Esophagus mucosa (tissue), 1 donor: Measurements from ENCODE around the gene SLC22A13. TPM values are rescaled to one million over a fixed set of nuclear protein-coding genes. Genes with fewer than 3 reads are reported as not detected.

ENCODE experiments used
- total RNA-seq: library from RNA; stranded (reverse); gene quantifications from one replicate; pipeline ENCODE4 v1.2.4, GENCODE V29; 2023
- donor health status: DM: yes; HTN: yes; CAD: no.

The SLC22A13 gene
- total RNA-seq, 1 donor from 2014 or later: 0.64 TPM

Other genes starting within 250 kb of the SLC22A13 start
- gene PLCD1, start 236.2 kb upstream of the SLC22A13 start, total RNA-seq: 72.5 TPM
- gene DLEC1, start 226.6 kb upstream of the SLC22A13 start, total RNA-seq: 0.08 TPM
- gene ACAA1, start 128.7 kb upstream of the SLC22A13 start, total RNA-seq: 72.7 TPM
- gene MYD88, start 127.2 kb upstream of the SLC22A13 start, total RNA-seq: 41.5 TPM
- 39.6 TPM for gene OXSR1, start 100.3 kb upstream of the SLC22A13 start, total RNA-seq
- 0.24 TPM for gene SLC22A14, start 16.5 kb downstream of the SLC22A13 start, total RNA-seq
- gene XYLB, start 81.0 kb downstream of the SLC22A13 start, total RNA-seq: 2.4 TPM
- 1.5 TPM for gene ACVR2B, start 188.1 kb downstream of the SLC22A13 start, total RNA-seq
- 3.5 TPM for gene EXOG, start 230.5 kb downstream of the SLC22A13 start, total RNA-seq